C4-2B (cell line): ENCODE results near the gene PPM1F.

Experiments
- H3K27ac ChIP-seq: fragments of 450-650 bp; 2 replicates; pipeline ENCODE4 v1.5.1; 2017
- ZFX ChIP-seq: fragments of 450-650 bp; IDR thresholded peaks from 2 replicates; pipeline ENCODE4 v1.6.1; 2017
- TF ChIP-seq, protein P1 (sequence below): fragments of 450-650 bp; conservative IDR thresholded peaks from 2 replicates; pipeline ENCODE4 v1.5.1; 2017; ENCODE audit warnings: mild to moderate bottlenecking

PPM1F gene

GRCh38 chr22:21992593-21993237 is 40.1 kb upstream of the PPM1F start:
- H3K27ac ChIP-seq, result no peak overlapping the region
- TF ChIP-seq, protein P1, sequence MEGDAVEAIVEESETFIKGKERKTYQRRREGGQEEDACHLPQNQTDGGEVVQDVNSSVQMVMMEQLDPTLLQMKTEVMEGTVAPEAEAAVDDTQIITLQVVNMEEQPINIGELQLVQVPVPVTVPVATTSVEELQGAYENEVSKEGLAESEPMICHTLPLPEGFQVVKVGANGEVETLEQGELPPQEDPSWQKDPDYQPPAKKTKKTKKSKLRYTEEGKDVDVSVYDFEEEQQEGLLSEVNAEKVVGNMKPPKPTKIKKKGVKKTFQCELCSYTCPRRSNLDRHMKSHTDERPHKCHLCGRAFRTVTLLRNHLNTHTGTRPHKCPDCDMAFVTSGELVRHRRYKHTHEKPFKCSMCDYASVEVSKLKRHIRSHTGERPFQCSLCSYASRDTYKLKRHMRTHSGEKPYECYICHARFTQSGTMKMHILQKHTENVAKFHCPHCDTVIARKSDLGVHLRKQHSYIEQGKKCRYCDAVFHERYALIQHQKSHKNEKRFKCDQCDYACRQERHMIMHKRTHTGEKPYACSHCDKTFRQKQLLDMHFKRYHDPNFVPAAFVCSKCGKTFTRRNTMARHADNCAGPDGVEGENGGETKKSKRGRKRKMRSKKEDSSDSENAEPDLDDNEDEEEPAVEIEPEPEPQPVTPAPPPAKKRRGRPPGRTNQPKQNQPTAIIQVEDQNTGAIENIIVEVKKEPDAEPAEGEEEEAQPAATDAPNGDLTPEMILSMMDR, result no peak
- TF ChIP-seq ZFX, result no peak

DNA sequence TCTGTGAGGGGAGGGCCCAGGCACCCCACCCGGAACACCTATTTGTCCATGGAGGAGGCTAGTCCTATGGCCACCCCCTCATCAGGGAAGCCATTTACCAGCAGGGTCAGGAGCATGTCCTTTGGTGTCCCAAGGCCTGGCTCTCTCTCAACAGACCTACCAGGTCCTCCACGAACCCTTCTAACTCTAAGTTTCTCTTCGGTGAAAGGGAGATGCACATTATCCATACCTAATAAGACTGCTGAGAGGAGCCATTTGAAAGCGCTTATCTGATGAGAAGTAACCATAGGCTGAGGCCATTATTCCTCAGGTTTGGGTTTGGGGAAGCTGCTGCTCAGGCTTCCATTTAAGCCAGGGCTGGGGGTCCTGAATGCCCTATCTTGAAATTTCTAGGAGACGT is 39.1 kb upstream of the PPM1F start:
- no peak overlapping the region for H3K27ac ChIP-seq
- TF ChIP-seq ZFX, result no peak
- TF ChIP-seq, protein P1, result no peak

- no peak overlapping the region for H3K27ac ChIP-seq
- TF ChIP-seq, protein P1, result no peak
- no peak for TF ChIP-seq ZFX
Measured at GRCh38 chr22:21991304-21991596, 38.6 kb upstream of the PPM1F start.

- TF ChIP-seq, protein P1, result no peak
- no peak for TF ChIP-seq ZFX
- H3K27ac ChIP-seq, result no peak overlapping the region
Measured at GRCh38 chr22:21990445-21991303, 38.0 kb upstream of the PPM1F start.

DNA sequence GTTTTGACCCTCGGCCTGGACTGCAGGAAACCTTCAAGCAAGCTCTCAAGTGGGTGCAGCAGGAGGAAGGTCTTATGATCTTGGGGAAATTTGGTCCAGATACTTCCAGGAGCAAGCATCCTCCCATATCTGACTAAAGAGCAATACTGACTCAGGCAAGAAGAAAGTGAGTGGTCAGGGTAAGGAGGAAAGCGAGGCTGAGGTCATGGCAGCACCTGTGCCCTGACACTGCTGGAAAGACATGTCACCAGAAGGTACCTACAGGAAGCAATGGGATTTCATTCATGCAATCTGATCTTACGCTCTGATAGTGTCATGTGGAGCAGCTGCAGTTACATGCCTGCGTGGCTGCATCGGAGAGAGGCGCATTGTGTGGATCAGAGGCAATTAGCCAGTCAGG is 36.4 kb upstream of the PPM1F start:
- no peak overlapping the region for H3K27ac ChIP-seq
- no peak for TF ChIP-seq ZFX
- TF ChIP-seq, protein P1, result no peak

DNA sequence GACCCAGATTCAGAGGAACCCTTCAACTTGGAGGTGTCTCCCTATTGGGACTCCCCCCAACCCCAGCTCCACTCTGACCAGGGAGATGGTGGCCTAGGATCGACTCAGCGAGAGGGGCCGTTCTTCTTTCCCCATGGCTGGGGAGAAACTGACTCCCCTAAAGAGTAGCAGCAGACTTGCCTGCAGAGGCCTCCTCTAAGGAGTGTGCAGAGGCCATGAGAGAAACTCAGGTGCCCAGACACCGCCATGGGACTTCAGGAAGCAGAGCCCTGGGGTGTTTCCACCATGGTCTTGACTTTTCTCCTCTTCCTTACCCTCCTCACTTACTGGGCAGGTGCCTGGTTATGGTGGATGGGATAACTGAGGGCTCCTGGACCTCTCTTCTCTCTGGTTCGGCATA is 32.6 kb upstream of the PPM1F start:
- H3K27ac ChIP-seq, result no peak overlapping the region
- no peak for TF ChIP-seq ZFX
- TF ChIP-seq, protein P1, result no peak; the same call in 1 of the 2 replicates

DNA sequence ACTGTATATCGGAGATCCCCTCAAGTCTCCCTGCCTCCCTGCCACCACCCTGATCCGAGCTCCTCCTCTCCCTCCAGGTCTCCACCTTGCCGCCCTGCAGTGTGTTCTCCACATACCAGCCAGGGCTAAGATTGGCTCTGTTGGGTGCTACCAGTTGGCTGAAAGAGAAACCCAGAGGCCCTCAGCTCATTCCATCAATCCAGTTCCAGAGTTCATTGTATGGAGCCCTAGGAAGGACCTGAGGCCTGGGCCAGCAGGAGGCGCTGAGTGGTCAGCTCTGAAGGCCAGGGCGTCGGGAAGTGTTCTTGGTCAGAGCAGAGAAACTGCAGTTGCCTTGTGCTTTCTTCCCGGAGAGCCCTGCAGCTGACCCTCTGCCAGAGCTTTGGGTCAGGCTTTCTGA is 32.1 kb upstream of the PPM1F start:
- H3K27ac ChIP-seq, result no peak overlapping the region
- TF ChIP-seq, protein P1, result peak; percentile 69
- no peak for TF ChIP-seq ZFX
